Spleen (tissue), 13 donors: ENCODE results near the gene GRM3. TPM values are rescaled to one million over a fixed set of nuclear protein-coding genes. Genes with fewer than 3 reads are reported as not detected.
A peak's percentile ranks its signal among the peaks of the same experiment; 100 is the strongest.
"Not testable (repeated sequence)": the region's sequence is repeated elsewhere in the genome, so short reads cannot be mapped to it uniquely, and the experiment has no call there.

Experiments
- DNase-seq: peaks from one replicate; pipeline ENCODE4 v3.0.0-alpha.2; 2020
- H3K27ac ChIP-seq, 8 donors: fragments of 200-600 bp; sonication (generic) in 7 of 8; 1 replicate in 4 of 8; 2 replicates in 4 of 8; pipeline versions ENCODE4 v1.5.0 to v1.8.0; 2016 to 2021; ENCODE audit warnings: inconsistent platforms in 4 of 8, mild to moderate bottlenecking in 4 of 8, moderate library complexity in 1 of 8
- H3K27me3 ChIP-seq, 7 donors: fragments of 200-600 bp; sonication (generic) in 6 of 7; replicated peaks in 1 of 7; 1 replicate in 4 of 7; 2 replicates in 3 of 7; pipeline versions ENCODE4 v1.5.0 to v1.8.0; 2016 to 2021; ENCODE audit warnings: inconsistent platforms in 3 of 7, mild to moderate bottlenecking in 1 of 7
- H3K36me3 ChIP-seq, 6 donors: fragments of 200-600 bp; sonication (generic) in 5 of 6; 1 replicate in 4 of 6; 2 replicates in 2 of 6; pipeline versions ENCODE4 v1.5.0 to v1.8.0; 2016 to 2021; ENCODE audit warnings: inconsistent platforms in 2 of 6
- H3K4me1 ChIP-seq, 6 donors: fragments of 200-600 bp; sonication (generic) in 5 of 6; 1 replicate in 3 of 6; 2 replicates in 3 of 6; pipeline versions ENCODE4 v1.5.0 to v1.8.0; 2016 to 2021; ENCODE audit warnings: inconsistent platforms in 3 of 6
- H3K4me3 ChIP-seq, 8 donors: fragments of 200-600 bp; sonication (generic) in 7 of 8; 1 replicate in 4 of 8; 2 replicates in 4 of 8; pipeline versions ENCODE4 v1.5.0 to v1.8.0; 2016 to 2021; ENCODE audit warnings: inconsistent platforms in 4 of 8, mild to moderate bottlenecking in 4 of 8, moderate library complexity in 2 of 8
- H3K9me3 ChIP-seq, 8 donors: fragments of 200-600 bp; sonication (generic) in 7 of 8; 1 replicate in 4 of 8; 2 replicates in 4 of 8; pipeline versions ENCODE4 v1.5.0 to v1.8.0; 2016 to 2021; ENCODE audit warnings: inconsistent platforms in 4 of 8
- POLR2A ChIP-seq, 3 donors: fragments of 450-650 bp; IDR thresholded peaks; one replicate each; pipeline ENCODE4 v1.5.1; 2017; ENCODE audit warnings: antibody characterized with exemption in 3 of 3, mild to moderate bottlenecking in 1 of 3
- POLR2AphosphoS5 ChIP-seq, 3 donors: sonication (generic); formaldehyde crosslinking; IDR thresholded peaks; one replicate each; pipeline ENCODE4 v1.5.1; 2017; ENCODE audit warnings: antibody characterized with exemption in 3 of 3
- WGBS, 5 donors: extraction: QIAGEN DNeasy Blood & Tissue Kit in 3 of 5; methylation state at CpG; one replicate each; pipeline versions ENCODE4 v1.1.5 to v1.1.7; 2013 to 2018; 5-methylcytosine and 5-hydroxymethylcytosine counted together
- intact Hi-C: fragments of 100-400 bp; cut with DNase I; formaldehyde crosslinking; loops from one replicate; pipeline ENCODE4 v1.15.0; 2023; ENCODE audit warnings: low total_unique reads
- long read RNA-seq, 2 donors: transcript quantifications; one replicate each; lab custom pipeline, GENCODE V29; 2026
- polyA plus RNA-seq, 3 donors: library from polyadenylated mRNA; stranded (reverse); fragments of 200-250 nt; gene quantifications; one replicate each; pipeline ENCODE4 v1.2.1, GENCODE V29; 2013
- total RNA-seq, 7 donors: library from RNA; depleted of rRNA in 3 of 7; stranded (reverse); fragments of >200 nt in 3 of 7; fragmentation: NEBNext Ultra II Directional in 4 of 7; extraction: Animal tissue kit (Norgen Biotek cat#: 25700) in 4 of 7; gene quantifications; one replicate each; pipeline versions ENCODE4 v1.1.0 to v1.2.1, GENCODE V29; 2016 to 2021
- TF ChIP-seq, protein P1 (sequence below), 11 experiments: fragments of 200-600 bp in 7 of 11; fragments of 450-650 bp in 4 of 11; sonication (generic) in 4 of 11; IDR thresholded peaks in 8 of 11; conservative IDR thresholded peaks in 3 of 11; 1 replicate in 7 of 11; 2 replicates in 4 of 11; pipeline versions ENCODE4 v1.4.0 to v1.8.0; 2016 to 2021; ENCODE audit warnings: antibody characterized with exemption in 11 of 11, inconsistent platforms in 4 of 11, mild to moderate bottlenecking in 1 of 11
- donor health status: healthy with polysubstance abuse.
- donor health status: DM: no; HTN: no; CAD: no; lungs with moderate emphysema.
- donor health status: DM: no; HTN: no; CAD: no.
- donor health status: Bipolar disorder and iron deficiency.
- donor health status: healthy.
- donor health status: DM: no; HTN: no; CAD: no.
- donor health status: DM: yes; HTN: yes; CAD: no.

Gene GRM3
- total RNA-seq (under 1 TPM in 2 of 7 donors, not detected in 5; 0.21 to 0.37 TPM), polyA plus RNA-seq (not detected)
- long read RNA-seq, donor 1 = 0 reads
- long read RNA-seq, donor 2 = 0 reads

DNA sequence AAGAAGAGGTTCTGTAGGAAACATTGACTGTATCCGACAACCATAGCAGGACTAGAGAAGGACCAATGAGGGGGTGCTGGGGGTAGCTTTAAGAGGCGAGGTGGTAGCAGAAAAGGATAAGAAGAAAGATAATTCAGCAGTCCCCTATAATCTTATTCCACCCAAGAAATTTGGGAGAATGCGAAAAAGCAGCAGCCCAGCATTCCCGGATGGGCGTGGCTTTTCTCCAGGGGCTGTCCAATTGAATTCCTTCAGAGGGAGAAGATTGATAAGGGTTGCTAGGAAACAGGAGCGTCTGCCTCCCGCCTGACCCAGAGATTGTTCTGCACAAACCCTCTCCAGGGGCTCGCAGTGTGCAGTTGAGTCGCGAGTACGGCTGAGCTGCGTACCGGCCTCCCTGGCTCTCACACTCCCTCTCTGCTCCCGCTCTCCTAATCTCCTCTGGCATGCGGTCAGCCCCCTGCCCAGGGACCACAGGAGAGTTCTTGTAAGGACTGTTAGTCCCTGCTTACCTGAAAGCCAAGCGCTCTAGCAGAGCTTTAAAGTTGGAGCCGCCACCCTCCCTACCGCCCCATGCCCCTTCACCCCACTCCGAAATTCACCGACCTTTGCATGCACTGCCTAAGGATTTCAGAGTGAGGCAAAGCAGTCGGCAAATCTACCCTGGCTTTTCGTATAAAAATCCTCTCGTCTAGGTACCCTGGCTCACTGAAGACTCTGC lies at the start of gene GRM3:
GRM3 (plus strand) TSS at position 349 of the 721 bp plus-strand sequence. CDS start 121,237 bp downstream, outside the sequence.
- no peak within 1 kb of the TSS for H3K27ac ChIP-seq
- TF ChIP-seq, protein P1, sequence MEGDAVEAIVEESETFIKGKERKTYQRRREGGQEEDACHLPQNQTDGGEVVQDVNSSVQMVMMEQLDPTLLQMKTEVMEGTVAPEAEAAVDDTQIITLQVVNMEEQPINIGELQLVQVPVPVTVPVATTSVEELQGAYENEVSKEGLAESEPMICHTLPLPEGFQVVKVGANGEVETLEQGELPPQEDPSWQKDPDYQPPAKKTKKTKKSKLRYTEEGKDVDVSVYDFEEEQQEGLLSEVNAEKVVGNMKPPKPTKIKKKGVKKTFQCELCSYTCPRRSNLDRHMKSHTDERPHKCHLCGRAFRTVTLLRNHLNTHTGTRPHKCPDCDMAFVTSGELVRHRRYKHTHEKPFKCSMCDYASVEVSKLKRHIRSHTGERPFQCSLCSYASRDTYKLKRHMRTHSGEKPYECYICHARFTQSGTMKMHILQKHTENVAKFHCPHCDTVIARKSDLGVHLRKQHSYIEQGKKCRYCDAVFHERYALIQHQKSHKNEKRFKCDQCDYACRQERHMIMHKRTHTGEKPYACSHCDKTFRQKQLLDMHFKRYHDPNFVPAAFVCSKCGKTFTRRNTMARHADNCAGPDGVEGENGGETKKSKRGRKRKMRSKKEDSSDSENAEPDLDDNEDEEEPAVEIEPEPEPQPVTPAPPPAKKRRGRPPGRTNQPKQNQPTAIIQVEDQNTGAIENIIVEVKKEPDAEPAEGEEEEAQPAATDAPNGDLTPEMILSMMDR (IDR thresholded peaks at IDR 0.05 in 8 of 11, conservative IDR thresholded peaks at IDR 0.05 in 3 of 11) = no peak
- TF ChIP-seq POLR2AphosphoS5 (IDR thresholded peaks at IDR 0.05) (no peak), POLR2A (IDR thresholded peaks at IDR 0.05) (no peak)
- no peak for DNase-seq
- no peaks in the 10 kb centered on the region for H3K9me3 ChIP-seq
- no peaks in the 10 kb centered on the region for H3K36me3 ChIP-seq
- intact Hi-C loops = no loop called here
- peak within 1 kb of the TSS in 6 of 8 donors; percentile 6 to 49 (median 17) for H3K4me3 ChIP-seq
- H3K27me3 ChIP-seq = peaks cover 0 to 46% (median 22%) of the 10 kb centered on the region in 7 donors
- H3K4me1 ChIP-seq = peaks cover 0 to 18% (median 0%) of the 10 kb centered on the region in 6 donors
- WGBS, 5 donors = 3 to 6% (median 5%) methylated on average over 23 of the region's 23 CpGs

DNA sequence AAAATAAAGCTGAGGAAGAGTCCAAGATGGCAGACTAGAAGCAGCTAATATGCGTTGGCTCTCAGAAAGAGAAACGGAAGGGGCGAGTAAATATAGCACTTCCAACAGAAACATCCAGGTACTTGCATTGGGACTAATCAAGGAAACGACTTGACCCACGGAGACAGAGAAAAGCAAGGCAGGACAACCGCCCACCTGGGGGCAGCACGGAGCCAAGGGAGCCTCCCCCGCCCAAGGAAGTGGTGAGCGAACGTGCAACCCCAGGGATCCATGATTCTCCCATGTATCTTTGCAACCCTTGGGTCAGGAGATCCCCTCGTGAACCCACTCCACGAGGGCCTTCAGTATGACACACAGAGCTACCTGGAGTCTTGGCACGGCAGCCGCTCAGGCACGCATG lies 45.4 kb upstream of the GRM3 start:
- Histone ChIP-seq H3K36me3 (no peaks in the 10 kb centered on the region), H3K27me3 (no peaks in the 10 kb centered on the region), H3K4me3 (no peak overlapping the region), H3K4me1 (no peaks in the 10 kb centered on the region), H3K9me3 (peaks cover 0 to 11% (median 0%) of the 10 kb centered on the region in 8 donors), H3K27ac (no peak overlapping the region)
- peak; percentile 50 for DNase-seq
- intact Hi-C loops = no loop called here
- TF ChIP-seq POLR2AphosphoS5 (IDR thresholded peaks at IDR 0.05) (no peak), POLR2A (IDR thresholded peaks at IDR 0.05) (no peak)
- TF ChIP-seq, protein P1 (IDR thresholded peaks at IDR 0.05 in 8 of 11, conservative IDR thresholded peaks at IDR 0.05 in 3 of 11) = no peak
- 49 to 73% (median 69%) methylated on average over 7 to 15 of the region's 15 CpGs for WGBS, 5 donors

DNA sequence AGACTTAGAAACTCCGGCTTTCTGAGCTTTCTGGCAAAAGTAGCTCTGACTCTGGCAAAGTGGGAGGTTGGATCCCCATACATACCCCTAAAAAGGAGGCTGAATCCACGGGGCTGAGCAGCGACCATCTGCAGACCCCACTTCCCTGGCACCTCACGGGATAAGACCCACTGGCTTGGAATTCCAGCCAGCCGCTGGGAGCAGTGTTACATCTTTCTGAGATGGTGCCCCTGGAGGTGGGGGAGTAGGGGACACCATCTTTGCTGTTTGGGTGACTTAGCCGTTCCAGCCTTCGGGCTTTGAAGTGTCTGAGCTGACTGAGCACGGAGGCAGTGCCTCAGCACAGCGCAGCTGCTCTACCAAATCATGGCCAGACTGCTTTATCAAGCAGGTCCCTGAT lies 45.0 kb upstream of the GRM3 start:
- Histone ChIP-seq H3K4me3 (no peak overlapping the region), H3K36me3 (no peaks in the 10 kb centered on the region), H3K27ac (no peak overlapping the region), H3K4me1 (no peaks in the 10 kb centered on the region), H3K27me3 (no peaks in the 10 kb centered on the region), H3K9me3 (peaks cover 0 to 11% (median 0%) of the 10 kb centered on the region in 8 donors)
- 80 to 96% (median 91%) methylated on average over 4 to 9 of the region's 9 CpGs for WGBS, 5 donors
- DNase-seq = peak; percentile 57
- intact Hi-C loops = no loop called here
- TF ChIP-seq POLR2AphosphoS5 (IDR thresholded peaks at IDR 0.05) (no peak), POLR2A (IDR thresholded peaks at IDR 0.05) (no peak)
- TF ChIP-seq, protein P1 (IDR thresholded peaks at IDR 0.05 in 8 of 11, conservative IDR thresholded peaks at IDR 0.05 in 3 of 11) = no peak

DNA sequence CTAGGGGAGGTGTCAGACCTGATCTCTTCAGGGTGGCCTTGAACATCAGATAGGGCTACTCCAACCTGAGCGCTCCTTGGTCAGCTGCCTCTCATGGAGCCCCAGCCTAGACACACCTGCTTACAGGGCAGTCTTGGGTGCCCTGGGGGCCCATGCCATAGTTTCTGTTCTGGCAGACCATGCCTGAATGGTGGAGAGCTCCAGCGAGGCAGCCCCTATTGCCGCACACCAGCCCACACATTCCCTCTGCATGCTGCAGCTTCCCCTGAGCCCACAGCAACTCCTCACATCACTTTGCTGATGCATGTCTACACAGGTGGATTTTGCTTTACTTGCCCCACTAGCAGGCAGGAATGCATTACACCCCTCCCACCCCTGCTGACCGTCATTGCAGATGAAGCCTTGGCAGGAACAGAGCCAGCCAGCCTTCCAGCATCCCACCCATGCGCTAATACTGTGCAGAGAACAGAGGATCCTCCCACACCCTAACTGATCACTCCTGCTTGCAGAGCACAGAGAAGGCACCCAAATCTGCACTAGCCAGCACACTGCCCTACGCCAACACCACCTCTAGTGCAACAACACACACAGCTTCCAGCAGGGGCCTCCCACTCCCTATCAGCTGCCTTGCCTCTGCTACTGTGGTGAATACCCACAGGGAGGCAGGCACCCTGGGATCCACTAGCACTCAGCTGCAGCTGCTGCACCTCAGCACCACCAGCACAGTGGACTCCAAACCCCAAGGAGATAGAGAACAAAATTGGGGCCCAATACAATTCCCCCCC lies 43.0 kb upstream of the GRM3 start:
- H3K36me3 ChIP-seq = no peaks in the 10 kb centered on the region
- peaks cover 0 to 17% (median 0%) of the 10 kb centered on the region in 8 donors for H3K9me3 ChIP-seq
- H3K4me1 ChIP-seq = no peaks in the 10 kb centered on the region
- H3K4me3 ChIP-seq = no peak overlapping the region
- DNase-seq = peak; percentile 47
- WGBS, 5 donors = 84 to 93% (median 88%) methylated on average over 5 to 6 of the region's 6 CpGs
- no peak overlapping the region for H3K27ac ChIP-seq
- intact Hi-C loops = no loop called here
- no peaks in the 10 kb centered on the region for H3K27me3 ChIP-seq
- TF ChIP-seq POLR2AphosphoS5 (IDR thresholded peaks at IDR 0.05) = no peak
- TF ChIP-seq, protein P1 (IDR thresholded peaks at IDR 0.05 in 8 of 11, conservative IDR thresholded peaks at IDR 0.05 in 3 of 11) = peak in 1 of 11 experiments; percentile 10

DNA sequence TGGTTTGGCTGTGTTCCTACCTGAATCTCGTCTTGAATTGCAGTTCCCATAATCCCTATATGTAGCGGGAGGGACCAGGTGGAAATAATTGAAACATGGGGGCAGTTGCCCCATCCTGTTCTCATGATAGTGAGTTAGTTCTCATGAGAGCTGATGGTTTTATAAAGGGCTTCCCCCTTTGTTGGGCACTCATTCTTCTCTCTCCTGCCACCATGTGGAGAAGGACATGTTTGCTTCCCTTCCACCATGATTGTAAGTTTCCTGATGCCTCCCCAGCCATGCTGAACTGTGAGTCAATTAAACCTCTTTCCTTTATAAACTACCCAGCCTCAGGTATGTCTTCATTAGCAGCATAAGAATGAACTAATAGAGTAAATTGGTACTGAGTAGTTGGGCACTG lies 28.0 kb upstream of the GRM3 start:
- H3K4me1 ChIP-seq, H3K36me3 ChIP-seq, H3K27ac ChIP-seq, DNase-seq, intact Hi-C loops, H3K27me3 ChIP-seq, H3K4me3 ChIP-seq: not testable (repeated sequence)
- 75 to 89% (median 79%) methylated on average over 2 of the region's 2 CpGs for WGBS, 5 donors
- peaks cover 0 to 31% (median 18%) of the 10 kb centered on the region in 8 donors for H3K9me3 ChIP-seq
